ENCODE measurements around the gene STK33. TPM values are rescaled to one million over a fixed set of nuclear protein-coding genes. Genes with fewer than 3 reads are reported as not detected.

The STK33 gene
- total RNA-seq, 1 experiment from 2014 or later = 5.8 TPM

DNA sequence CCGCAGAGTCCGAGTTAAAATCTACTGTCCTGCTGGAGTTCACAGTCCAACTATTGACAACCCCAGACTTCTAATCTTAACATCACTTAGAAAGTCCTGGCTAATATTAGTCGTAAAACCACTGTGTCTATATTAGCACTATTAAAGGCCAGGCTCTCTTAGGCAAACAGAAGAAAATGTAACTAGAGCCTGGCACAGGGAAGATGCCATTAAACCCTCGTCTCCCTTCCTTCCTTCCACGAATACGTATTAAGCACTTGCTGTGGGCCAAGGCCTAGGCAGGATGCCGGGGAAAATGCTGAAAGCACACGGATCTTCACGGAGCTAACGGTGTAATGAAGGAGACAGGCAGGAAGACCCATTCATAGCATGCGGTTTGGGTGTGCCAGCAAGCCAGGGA is 248.8 kb downstream of the STK33 start:
- CTCF ChIA-PET = no interaction called here

DNA sequence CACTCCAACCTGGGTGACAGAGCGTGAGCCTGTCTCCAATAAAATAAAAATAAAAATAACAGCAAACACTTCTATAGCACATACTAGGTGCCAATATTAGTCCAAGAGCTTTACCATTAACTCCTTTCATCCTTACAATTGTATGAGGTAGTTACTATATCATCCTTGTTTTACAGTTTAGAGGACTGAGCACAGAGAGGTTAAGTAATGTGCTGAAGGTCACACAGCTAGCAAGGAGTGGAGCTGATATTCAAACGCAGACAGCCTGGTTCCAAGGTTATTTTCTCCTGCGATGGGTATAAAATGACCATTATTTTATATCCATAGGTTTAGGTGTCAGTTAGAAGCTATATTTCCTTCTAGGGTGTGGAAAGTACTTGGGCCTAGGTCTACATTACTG is 249.7 kb downstream of the STK33 start:
- peaks cover 28% of the 10 kb centered on the region for H3K4me1 ChIP-seq (replicated peaks; ENCODE audit: insufficient read depth)
- BruUV-seq (replicated peaks) = no TSS peak
- no peak overlapping the region for H3K27ac ChIP-seq
- CTCF ChIA-PET = interaction anchor here (0.6 kb wide), 1 partner anchor 20 kb away, joined by 3 read pairs; no protein-coding TSS in a partner anchor
- intact Hi-C loops (cut with micrococcal nuclease; ENCODE audit: unreplicated experiment) = no loop called here
- POLR2A ChIA-PET (ENCODE audit: unreplicated experiment) = no interaction called here
- no peak overlapping the region for H3K4me2 ChIP-seq
- no peaks in the 10 kb centered on the region for H3K79me2 ChIP-seq (ENCODE audit: low read depth)
- no peaks in the 10 kb centered on the region for H3K36me3 ChIP-seq (ENCODE audit: low read depth)
- no peaks in the 10 kb centered on the region for H3K9me2 ChIP-seq (ENCODE audit: insufficient read depth)
- H3K27me3 ChIP-seq (ENCODE audit: insufficient read depth, low read depth) = no peaks in the 10 kb centered on the region
- no peaks in the 10 kb centered on the region for H4K20me1 ChIP-seq (ENCODE audit: insufficient read depth)
- H3K9me3 ChIP-seq (ENCODE audit: insufficient read depth, low read depth) = no peaks in the 10 kb centered on the region
- peaks cover 15% of the 10 kb centered on the region; the same call in 1 of the 2 replicates for H3F3A ChIP-seq (ENCODE audit: insufficient read depth, low read depth)
- H2AFZ ChIP-seq = no peak overlapping the region
- TF ChIP-seq, protein P1, sequence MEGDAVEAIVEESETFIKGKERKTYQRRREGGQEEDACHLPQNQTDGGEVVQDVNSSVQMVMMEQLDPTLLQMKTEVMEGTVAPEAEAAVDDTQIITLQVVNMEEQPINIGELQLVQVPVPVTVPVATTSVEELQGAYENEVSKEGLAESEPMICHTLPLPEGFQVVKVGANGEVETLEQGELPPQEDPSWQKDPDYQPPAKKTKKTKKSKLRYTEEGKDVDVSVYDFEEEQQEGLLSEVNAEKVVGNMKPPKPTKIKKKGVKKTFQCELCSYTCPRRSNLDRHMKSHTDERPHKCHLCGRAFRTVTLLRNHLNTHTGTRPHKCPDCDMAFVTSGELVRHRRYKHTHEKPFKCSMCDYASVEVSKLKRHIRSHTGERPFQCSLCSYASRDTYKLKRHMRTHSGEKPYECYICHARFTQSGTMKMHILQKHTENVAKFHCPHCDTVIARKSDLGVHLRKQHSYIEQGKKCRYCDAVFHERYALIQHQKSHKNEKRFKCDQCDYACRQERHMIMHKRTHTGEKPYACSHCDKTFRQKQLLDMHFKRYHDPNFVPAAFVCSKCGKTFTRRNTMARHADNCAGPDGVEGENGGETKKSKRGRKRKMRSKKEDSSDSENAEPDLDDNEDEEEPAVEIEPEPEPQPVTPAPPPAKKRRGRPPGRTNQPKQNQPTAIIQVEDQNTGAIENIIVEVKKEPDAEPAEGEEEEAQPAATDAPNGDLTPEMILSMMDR (conservative IDR thresholded peaks at IDR 0.05) = no peak
- TF ChIP-seq EZH2 (IDR thresholded peaks at IDR 0.05; ENCODE audit: low read depth) = no peak
- no peak for DNase-seq
- H3K4me3 ChIP-seq = no peak overlapping the region

More for the DNA sequence above, 248.8 kb downstream of the STK33 start:
- H3K79me2 ChIP-seq (ENCODE audit: low read depth) = no peaks in the 10 kb centered on the region
- H4K20me1 ChIP-seq (ENCODE audit: insufficient read depth) = no peaks in the 10 kb centered on the region
- H3K9me3 ChIP-seq (ENCODE audit: insufficient read depth, low read depth) = no peaks in the 10 kb centered on the region
- H3K9me2 ChIP-seq (ENCODE audit: insufficient read depth) = no peaks in the 10 kb centered on the region
- H3K36me3 ChIP-seq (ENCODE audit: low read depth) = no peaks in the 10 kb centered on the region
- TF ChIP-seq, protein P1 (conservative IDR thresholded peaks at IDR 0.05) = no peak
- no peak for TF ChIP-seq EZH2 (IDR thresholded peaks at IDR 0.05; ENCODE audit: low read depth)
- no peak overlapping the region for H3K4me3 ChIP-seq
- no peak overlapping the region for H2AFZ ChIP-seq
- POLR2A ChIA-PET (ENCODE audit: unreplicated experiment) = no interaction called here
- no peak overlapping the region for H3K27ac ChIP-seq
- no peaks in the 10 kb centered on the region for H3K27me3 ChIP-seq (ENCODE audit: insufficient read depth, low read depth)
- peaks cover 28% of the 10 kb centered on the region for H3K4me1 ChIP-seq (replicated peaks; ENCODE audit: insufficient read depth)
- peaks cover 15% of the 10 kb centered on the region; the same call in 1 of the 2 replicates for H3F3A ChIP-seq (ENCODE audit: insufficient read depth, low read depth)
- intact Hi-C loops (cut with micrococcal nuclease; ENCODE audit: unreplicated experiment) = no loop called here
- no TSS peak for BruUV-seq (replicated peaks)
- no peak overlapping the region for H3K4me2 ChIP-seq
- DNase-seq = no peak

DNA sequence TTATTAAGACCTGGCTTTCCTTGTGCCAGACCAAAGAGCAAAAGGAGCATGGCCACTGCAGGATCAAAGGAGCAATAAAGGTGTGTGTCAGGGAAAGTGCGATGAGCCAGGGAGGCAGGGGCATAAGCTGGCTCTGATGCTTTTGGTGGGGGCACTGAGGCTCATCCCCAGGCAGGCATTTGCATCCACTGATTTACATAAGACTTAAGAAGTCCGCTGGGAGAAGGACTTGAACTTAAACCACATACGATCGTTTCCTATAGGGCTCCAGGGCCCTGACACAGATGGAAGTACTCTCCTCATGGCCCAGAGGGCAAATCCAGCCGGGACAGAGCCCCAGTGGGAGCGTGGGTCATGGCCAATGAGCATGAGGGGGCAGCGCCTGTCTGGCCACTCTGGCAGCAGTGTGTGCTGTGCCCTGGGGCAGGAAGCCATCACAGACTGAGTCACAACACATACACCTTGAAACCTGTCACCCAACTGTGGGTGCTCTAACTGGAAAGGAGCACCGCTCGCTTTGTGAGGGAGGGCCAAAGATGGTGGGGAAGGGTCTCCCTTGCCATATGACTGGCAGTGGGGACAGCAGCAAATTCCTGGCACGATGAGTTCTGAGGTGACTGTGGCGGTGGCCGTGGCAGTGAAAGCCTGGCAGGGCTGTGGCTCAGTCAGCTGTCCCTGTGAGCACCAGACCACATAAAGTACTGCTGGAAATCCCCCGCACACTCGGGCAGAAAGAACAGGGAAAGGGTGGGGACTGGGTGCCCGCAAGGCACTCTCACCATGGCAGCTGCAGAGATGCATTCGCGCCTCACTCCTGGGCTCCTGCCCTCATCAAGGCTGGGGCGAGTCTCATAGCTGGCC is 251.0 kb downstream of the STK33 start:
- H3K27ac ChIP-seq = no peak overlapping the region
- DNase-seq = peak; percentile 68 to 82
- no peaks in the 10 kb centered on the region for H3K9me3 ChIP-seq (ENCODE audit: insufficient read depth, low read depth)
- ChIA-PET POLR2A (ENCODE audit: unreplicated experiment) (no interaction called here), CTCF (no interaction called here)
- intact Hi-C loops (cut with micrococcal nuclease; ENCODE audit: unreplicated experiment) = loop anchor here (2.0 kb wide), 1 partner anchor 568 kb away; the partner anchor contains the start of gene AKIP1
- no peaks in the 10 kb centered on the region for H3K79me2 ChIP-seq (ENCODE audit: low read depth)
- no peaks in the 10 kb centered on the region for H3K27me3 ChIP-seq (ENCODE audit: insufficient read depth, low read depth)
- H2AFZ ChIP-seq = no peak overlapping the region
- no peaks in the 10 kb centered on the region for H3K9me2 ChIP-seq (ENCODE audit: insufficient read depth)
- H3K4me1 ChIP-seq (replicated peaks; ENCODE audit: insufficient read depth) = peaks cover 29% of the 10 kb centered on the region
- no peaks in the 10 kb centered on the region for H4K20me1 ChIP-seq (ENCODE audit: insufficient read depth)
- TF ChIP-seq, protein P1 (conservative IDR thresholded peaks at IDR 0.05) = no peak
- H3K4me3 ChIP-seq = no peak overlapping the region
- peaks cover 15% of the 10 kb centered on the region; the same call in 1 of the 2 replicates for H3F3A ChIP-seq (ENCODE audit: insufficient read depth, low read depth)
- H3K4me2 ChIP-seq = peak overlapping the region; percentile 72
- H3K36me3 ChIP-seq (ENCODE audit: low read depth) = no peaks in the 10 kb centered on the region
- no TSS peak for BruUV-seq (replicated peaks)
